PC-3 (cell line): ENCODE results near the gene CHRNB4.

Source experiments
- EZH2 ChIP-seq: fragments of 300-600 bp; sonication (generic); IDR thresholded peaks from one replicate; pipeline ENCODE4 v1.6.1; 2017; ENCODE audit warnings: antibody characterized with exemption, mild to moderate bottlenecking, low read length; ENCODE audit not compliant: unreplicated experiment
- EZH2phosphoT487 ChIP-seq: fragments of 300-600 bp; sonication (generic); IDR thresholded peaks from 2 replicates; pipeline ENCODE4 v1.6.1; 2018; ENCODE audit warnings: mild to moderate bottlenecking, antibody characterized with exemption, low read length, borderline replicate concordance
- TF ChIP-seq, protein P1 (sequence below): fragments of 300-600 bp; sonication (generic); conservative IDR thresholded peaks from 2 replicates; pipeline ENCODE4 v1.5.1; 2017; ENCODE audit warnings: antibody characterized with exemption, low read depth, mild to moderate bottlenecking, low read length

- TF ChIP-seq EZH2phosphoT487 (no peak), EZH2 (no peak)
- TF ChIP-seq, protein P1, sequence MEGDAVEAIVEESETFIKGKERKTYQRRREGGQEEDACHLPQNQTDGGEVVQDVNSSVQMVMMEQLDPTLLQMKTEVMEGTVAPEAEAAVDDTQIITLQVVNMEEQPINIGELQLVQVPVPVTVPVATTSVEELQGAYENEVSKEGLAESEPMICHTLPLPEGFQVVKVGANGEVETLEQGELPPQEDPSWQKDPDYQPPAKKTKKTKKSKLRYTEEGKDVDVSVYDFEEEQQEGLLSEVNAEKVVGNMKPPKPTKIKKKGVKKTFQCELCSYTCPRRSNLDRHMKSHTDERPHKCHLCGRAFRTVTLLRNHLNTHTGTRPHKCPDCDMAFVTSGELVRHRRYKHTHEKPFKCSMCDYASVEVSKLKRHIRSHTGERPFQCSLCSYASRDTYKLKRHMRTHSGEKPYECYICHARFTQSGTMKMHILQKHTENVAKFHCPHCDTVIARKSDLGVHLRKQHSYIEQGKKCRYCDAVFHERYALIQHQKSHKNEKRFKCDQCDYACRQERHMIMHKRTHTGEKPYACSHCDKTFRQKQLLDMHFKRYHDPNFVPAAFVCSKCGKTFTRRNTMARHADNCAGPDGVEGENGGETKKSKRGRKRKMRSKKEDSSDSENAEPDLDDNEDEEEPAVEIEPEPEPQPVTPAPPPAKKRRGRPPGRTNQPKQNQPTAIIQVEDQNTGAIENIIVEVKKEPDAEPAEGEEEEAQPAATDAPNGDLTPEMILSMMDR: no peak
Measured at GRCh38 chr15:78617516-78617915, 23.5 kb downstream of the CHRNB4 start.
